OCI-LY1 (cell line): ENCODE measurements around the gene TPCN1.

Source experiments
- H2AFZ ChIP-seq: fragments of 200-600 bp; sonication (generic), shearing (Covaris generic); 2 replicates; pipeline ENCODE4 v1.6.0; 2014; ENCODE audit warnings: antibody characterized with exemption, mild to moderate bottlenecking, low read length
- H3F3A ChIP-seq: fragments of 200-600 bp; sonication (generic), shearing (Covaris generic); 2 replicates; pipeline ENCODE4 v1.6.0; 2014; ENCODE audit warnings: mild to moderate bottlenecking, antibody characterized with exemption, low read length, moderate library complexity; ENCODE audit not compliant: insufficient read depth
- H3K27ac ChIP-seq: fragments of 200-600 bp; sonication (generic); 2 replicates; pipeline ENCODE4 v1.5.1; 2014; ENCODE audit warnings: low read length, mixed run types, mild to moderate bottlenecking, low read depth; ENCODE audit not compliant: poor library complexity, severe bottlenecking
- H3K27me3 ChIP-seq: fragments of 200-600 bp; sonication (generic); 2 replicates; pipeline ENCODE4 v1.6.0; 2014; ENCODE audit warnings: antibody characterized with exemption, mild to moderate bottlenecking, low read length, moderate library complexity; ENCODE audit not compliant: insufficient read depth
- H3K36me3 ChIP-seq: fragments of 200-600 bp; sonication (generic); 2 replicates; pipeline ENCODE4 v1.6.1; 2014; ENCODE audit warnings: mild to moderate bottlenecking, antibody characterized with exemption, low read length, moderate library complexity, mixed read lengths; ENCODE audit not compliant: insufficient read depth
- H3K4me1 ChIP-seq: fragments of 200-600 bp; sonication (generic); 2 replicates; pipeline ENCODE4 v1.5.1; 2014; ENCODE audit warnings: mild to moderate bottlenecking, low read length, moderate library complexity; ENCODE audit not compliant: insufficient read depth, severe bottlenecking
- H3K4me2 ChIP-seq: fragments of 200-600 bp; sonication (generic), shearing (Covaris generic); 2 replicates; pipeline ENCODE4 v1.6.1; 2014; ENCODE audit warnings: low read length
- H3K4me3 ChIP-seq: fragments of 200-600 bp; sonication (generic); 2 replicates; pipeline ENCODE4 v1.5.1; 2014; ENCODE audit warnings: low read length, low read depth, mild to moderate bottlenecking, mixed read lengths; ENCODE audit not compliant: poor library complexity, severe bottlenecking
- H3K79me2 ChIP-seq: fragments of 200-600 bp; shearing (Covaris generic); 2 replicates; pipeline ENCODE4 v1.6.1; 2016; ENCODE audit warnings: mixed run types, low read length, mixed read lengths; ENCODE audit not compliant: insufficient read depth
- H3K9ac ChIP-seq: fragments of 200-600 bp; sonication (generic), shearing (Covaris generic); 2 replicates; pipeline ENCODE4 v1.6.1; 2014; ENCODE audit warnings: mild to moderate bottlenecking, low read length, mixed read lengths
- H3K9me2 ChIP-seq: fragments of 200-600 bp; sonication (generic), shearing (Covaris generic); 2 replicates; pipeline ENCODE4 v1.6.1; 2014; ENCODE audit warnings: low read depth, mild to moderate bottlenecking, low read length, mixed read lengths
- H3K9me3 ChIP-seq: fragments of 200-600 bp; shearing (Covaris generic); 2 replicates; pipeline ENCODE4 v1.6.1; 2014; ENCODE audit warnings: low read length, mixed read lengths
- H4K20me1 ChIP-seq: fragments of 200-600 bp; sonication (generic), shearing (Covaris generic); 2 replicates; pipeline ENCODE4 v1.6.0; 2016; ENCODE audit warnings: mild to moderate bottlenecking, low read length; ENCODE audit not compliant: insufficient read depth
- CTCF ChIP-seq: fragments of 200-600 bp; sonication (generic), shearing (Covaris generic); IDR thresholded peaks from 2 replicates; pipeline ENCODE4 v1.5.1; 2017; ENCODE audit warnings: mild to moderate bottlenecking, antibody characterized with exemption, low read length, moderate library complexity, mixed read lengths
- EZH2 ChIP-seq: fragments of 200-600 bp; sonication (generic), shearing (Covaris generic); IDR thresholded peaks from 2 replicates; pipeline ENCODE4 v1.8.0; 2017; ENCODE audit warnings: borderline replicate concordance, mixed run types, mild to moderate bottlenecking, antibody characterized with exemption, low read length, moderate library complexity, mixed read lengths

TPCN1 gene

GRCh38 chr12:113190761-113191160 is 30.5 kb upstream of the TPCN1 start:
- TF ChIP-seq CTCF = no peak
- TF ChIP-seq EZH2 = no peak
- Histone ChIP-seq H2AFZ (no peak overlapping the region), H3K79me2 (peaks cover 20% of the 10 kb centered on the region), H3K9me2 (no peaks in the 10 kb centered on the region), H3K9me3 (no peaks in the 10 kb centered on the region), H3K27me3 (no peaks in the 10 kb centered on the region), H3K4me2 (no peak overlapping the region), H3K4me1 (peaks cover 45% of the 10 kb centered on the region), H3K36me3 (peaks cover 62% of the 10 kb centered on the region), H3K4me3 (no peak overlapping the region), H4K20me1 (no peaks in the 10 kb centered on the region), H3K27ac (peak overlapping the region; percentile 39), H3F3A (no peaks in the 10 kb centered on the region), H3K9ac (no peak overlapping the region; the same call in 1 of the 2 replicates)

- Histone ChIP-seq H3K4me3 (no peak overlapping the region), H3K36me3 (peaks cover 65% of the 10 kb centered on the region), H3K9me3 (no peaks in the 10 kb centered on the region), H3K9ac (no peak overlapping the region), H4K20me1 (no peaks in the 10 kb centered on the region), H3K79me2 (peaks cover 15% of the 10 kb centered on the region), H3F3A (0 out of 2 replicates have a peak, but pooled peaks cover 2% of the 10 kb centered on the region), H3K9me2 (no peaks in the 10 kb centered on the region), H2AFZ (no peak overlapping the region), H3K27me3 (no peaks in the 10 kb centered on the region), H3K27ac (no peak overlapping the region), H3K4me2 (no peak overlapping the region), H3K4me1 (peaks cover 47% of the 10 kb centered on the region)
- TF ChIP-seq EZH2 (no peak), CTCF (no peak)
These were observed 30.0 kb upstream of the TPCN1 start for GRCh38 chr12:113191227-113191626.

GRCh38 chr12:113194971-113195391 is 26.3 kb upstream of the TPCN1 start:
- Histone ChIP-seq H3K9me2 (no peaks in the 10 kb centered on the region), H3K79me2 (no peaks in the 10 kb centered on the region), H2AFZ (no peak overlapping the region), H3K27ac (peak overlapping the region; percentile 94), H3K4me2 (no peak overlapping the region), H3K9me3 (no peaks in the 10 kb centered on the region), H3K4me1 (peaks cover 54% of the 10 kb centered on the region), H3K9ac (no peak overlapping the region), H3K36me3 (peaks cover 41% of the 10 kb centered on the region), H3K4me3 (no peak overlapping the region), H4K20me1 (no peaks in the 10 kb centered on the region), H3F3A (0 out of 2 replicates have a peak, but pooled peaks cover 10% of the 10 kb centered on the region), H3K27me3 (no peaks in the 10 kb centered on the region)
- no peak for TF ChIP-seq CTCF
- no peak for TF ChIP-seq EZH2
